Prostate gland (tissue), 2 donors: ENCODE measurements around the gene AARS2.

Experiments
- POLR2A ChIP-seq: fragments of 450-650 bp; IDR thresholded peaks from one replicate; pipeline ENCODE4 v1.6.1; 2016; ENCODE audit warnings: antibody characterized with exemption, mild to moderate bottlenecking
- POLR2AphosphoS5 ChIP-seq: sonication (generic); formaldehyde crosslinking; IDR thresholded peaks from one replicate; pipeline ENCODE4 v1.6.1; 2017; ENCODE audit warnings: antibody characterized with exemption
- TF ChIP-seq, protein P1 (sequence below), 4 experiments: fragments of 200-600 bp in 2 of 4; fragments of 450-650 bp in 2 of 4; sonication (generic) in 2 of 4; IDR thresholded peaks; 1 replicate in 3 of 4; 2 replicates in 1 of 4; pipeline ENCODE4 v1.5.1; 2016 to 2019; ENCODE audit warnings: antibody characterized with exemption in 4 of 4, mild to moderate bottlenecking in 2 of 4, moderate library complexity in 2 of 4

DNA sequence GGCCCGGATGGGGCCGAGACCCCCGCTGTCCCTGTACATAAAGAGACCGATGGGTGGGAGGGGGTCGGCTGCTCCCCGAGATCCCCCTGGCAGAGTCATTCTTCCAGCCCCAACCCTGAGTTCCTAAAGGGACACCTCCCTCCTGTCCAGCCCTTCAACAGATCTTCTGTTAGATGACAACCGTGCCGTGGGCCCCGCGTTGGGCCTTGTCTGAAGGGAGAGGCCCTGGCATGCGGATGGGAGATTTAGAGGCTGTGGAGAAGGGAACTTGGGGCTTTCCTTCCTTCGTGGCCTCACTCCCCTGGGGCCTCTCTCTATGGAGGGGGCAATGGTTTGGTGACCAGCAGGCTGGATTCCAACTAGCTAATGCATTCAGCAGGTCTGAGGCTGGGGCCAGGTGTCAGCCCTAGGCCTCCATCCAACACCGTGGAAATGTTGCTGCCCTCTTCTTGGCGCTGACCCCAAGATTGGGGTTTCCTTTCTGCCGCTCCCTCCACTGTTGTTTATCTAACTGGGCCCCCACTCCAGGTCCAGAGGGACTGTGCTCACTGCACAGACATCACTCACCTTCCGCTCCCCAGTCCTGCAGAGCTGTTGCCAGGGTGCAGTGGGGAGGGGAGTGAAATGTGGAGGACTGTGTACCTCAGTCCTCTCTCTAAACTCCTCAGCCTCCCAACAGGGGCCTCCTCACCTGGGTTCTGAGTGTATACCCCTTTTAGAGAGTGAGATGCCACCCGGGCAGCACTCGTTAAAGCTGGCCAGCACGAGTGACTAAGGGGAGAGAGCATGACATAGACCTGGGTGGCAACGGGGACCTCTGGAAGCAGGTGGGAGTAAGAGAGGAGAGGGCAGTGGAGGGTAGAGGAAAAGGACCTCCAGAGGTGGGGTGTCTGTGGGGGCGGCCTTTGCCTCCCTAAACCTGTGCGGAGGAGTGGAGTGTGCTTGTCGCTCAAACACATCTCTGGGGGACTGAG is 36.2 kb downstream of the AARS2 start:
- TF ChIP-seq, protein P1, sequence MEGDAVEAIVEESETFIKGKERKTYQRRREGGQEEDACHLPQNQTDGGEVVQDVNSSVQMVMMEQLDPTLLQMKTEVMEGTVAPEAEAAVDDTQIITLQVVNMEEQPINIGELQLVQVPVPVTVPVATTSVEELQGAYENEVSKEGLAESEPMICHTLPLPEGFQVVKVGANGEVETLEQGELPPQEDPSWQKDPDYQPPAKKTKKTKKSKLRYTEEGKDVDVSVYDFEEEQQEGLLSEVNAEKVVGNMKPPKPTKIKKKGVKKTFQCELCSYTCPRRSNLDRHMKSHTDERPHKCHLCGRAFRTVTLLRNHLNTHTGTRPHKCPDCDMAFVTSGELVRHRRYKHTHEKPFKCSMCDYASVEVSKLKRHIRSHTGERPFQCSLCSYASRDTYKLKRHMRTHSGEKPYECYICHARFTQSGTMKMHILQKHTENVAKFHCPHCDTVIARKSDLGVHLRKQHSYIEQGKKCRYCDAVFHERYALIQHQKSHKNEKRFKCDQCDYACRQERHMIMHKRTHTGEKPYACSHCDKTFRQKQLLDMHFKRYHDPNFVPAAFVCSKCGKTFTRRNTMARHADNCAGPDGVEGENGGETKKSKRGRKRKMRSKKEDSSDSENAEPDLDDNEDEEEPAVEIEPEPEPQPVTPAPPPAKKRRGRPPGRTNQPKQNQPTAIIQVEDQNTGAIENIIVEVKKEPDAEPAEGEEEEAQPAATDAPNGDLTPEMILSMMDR (IDR thresholded peaks at IDR 0.05): no peak
- TF ChIP-seq POLR2AphosphoS5 (no peak), POLR2A (no peak)
